PC-3 (cell line): ENCODE measurements around the gene C1QL4. TPM values are rescaled to one million over a fixed set of nuclear protein-coding genes. Genes with fewer than 3 reads are reported as not detected.

Experiments
- ATAC-seq: fragments of 200-7000 bp; cut with Tn5 transposase; 2 replicates; pipeline ENCODE4 v1.9.1; 2020; ENCODE audit warnings: mild to moderate bottlenecking, moderate library complexity
- BruUV-seq: library from RNA; stranded (reverse); fragments of 400-500 nt; replicated peaks from 2 replicates; lab custom pipeline; 2021; lab: Mats Ljungman, UMichigan
- CTCF ChIA-PET: fragments of 300-600 bp; sonication (Branson Sonifier 250); formaldehyde crosslinking; loops from one replicate; lab custom pipeline; 2022; ENCODE audit warnings: antibody characterized with exemption; lab: Charles Lee
- POLR2A ChIA-PET: fragments of 300-600 bp; sonication (Branson Sonifier 250); formaldehyde crosslinking; loops from one replicate; lab custom pipeline; 2022; ENCODE audit warnings: antibody characterized with exemption; ENCODE audit not compliant: unreplicated experiment; lab: Charles Lee
- DNase-seq: peaks from one replicate; pipeline ENCODE4 v3.0.0-alpha.2; 2015
- H2AFZ ChIP-seq: fragments of 300-600 bp; sonication (generic); 2 replicates; pipeline ENCODE4 v1.6.0; 2016; ENCODE audit warnings: antibody characterized with exemption, low read length
- H3F3A ChIP-seq: fragments of 300-600 bp; sonication (generic); one replicate; pipeline ENCODE4 v1.6.0; 2017; ENCODE audit warnings: antibody characterized with exemption, low read length, control low read depth, mild to moderate bottlenecking; ENCODE audit not compliant: unreplicated experiment
- H3K27ac ChIP-seq: fragments of 300-600 bp; sonication (generic); 2 replicates; pipeline ENCODE4 v1.5.1; 2016; ENCODE audit warnings: mild to moderate bottlenecking, low read length
- H3K27me3 ChIP-seq: fragments of 300-600 bp; sonication (generic); 2 replicates; pipeline ENCODE4 v1.6.1; 2016; ENCODE audit warnings: low read length, mixed read lengths
- H3K36me3 ChIP-seq: fragments of 300-600 bp; sonication (generic); 2 replicates; pipeline ENCODE4 v1.6.1; 2016; ENCODE audit warnings: low read depth, mixed run types, low read length, mixed read lengths
- H3K4me1 ChIP-seq: fragments of 300-600 bp; sonication (generic); 2 replicates; pipeline ENCODE4 v1.5.1; 2016; ENCODE audit warnings: low read length; ENCODE audit not compliant: insufficient read depth
- H3K4me2 ChIP-seq: fragments of 300-600 bp; sonication (generic); 2 replicates; pipeline ENCODE4 v1.6.0; 2016; ENCODE audit warnings: low read length
- H3K4me3 ChIP-seq: fragments of 300-600 bp; sonication (generic); 2 replicates; pipeline ENCODE4 v1.5.1; 2016; ENCODE audit warnings: mild to moderate bottlenecking, low read length, mixed read lengths
- H3K79me2 ChIP-seq: fragments of 300-600 bp; sonication (generic); 2 replicates; pipeline ENCODE4 v1.6.1; 2017; ENCODE audit warnings: low read length, mixed read lengths
- H3K9ac ChIP-seq: fragments of 300-600 bp; sonication (generic); 2 replicates; pipeline ENCODE4 v1.6.0; 2016; ENCODE audit warnings: mild to moderate bottlenecking, low read length
- H3K9me2 ChIP-seq: fragments of 300-600 bp; sonication (generic); replicated peaks from 2 replicates; pipeline ENCODE4 v1.6.1; 2016; ENCODE audit warnings: mixed run types, low read length, mixed read lengths
- H3K9me3 ChIP-seq: fragments of 300-600 bp; sonication (generic); 2 replicates; pipeline ENCODE4 v1.6.1; 2016; ENCODE audit warnings: low read length, mixed read lengths
- H4K20me1 ChIP-seq: fragments of 300-600 bp; sonication (generic); 2 replicates; pipeline ENCODE4 v1.6.1; 2016; ENCODE audit warnings: low read length, mixed read lengths
- EZH2 ChIP-seq: fragments of 300-600 bp; sonication (generic); IDR thresholded peaks from one replicate; pipeline ENCODE4 v1.6.1; 2017; ENCODE audit warnings: antibody characterized with exemption, mild to moderate bottlenecking, low read length; ENCODE audit not compliant: unreplicated experiment
- EZH2phosphoT487 ChIP-seq: fragments of 300-600 bp; sonication (generic); IDR thresholded peaks from 2 replicates; pipeline ENCODE4 v1.6.1; 2018; ENCODE audit warnings: mild to moderate bottlenecking, antibody characterized with exemption, low read length, borderline replicate concordance
- intact Hi-C: fragments of 100-400 bp; cut with micrococcal nuclease; formaldehyde crosslinking; loops from 2 replicates; pipeline ENCODE4 v1.9.0; 2023
- total RNA-seq: library from RNA; depleted of rRNA; stranded (reverse); fragments of >200 nt; gene quantifications from 2 replicates; pipeline ENCODE4 v1.2.3, GENCODE V29; 2014
- TF ChIP-seq, protein P1 (sequence below): fragments of 300-600 bp; sonication (generic); conservative IDR thresholded peaks from 2 replicates; pipeline ENCODE4 v1.5.1; 2017; ENCODE audit warnings: antibody characterized with exemption, low read depth, mild to moderate bottlenecking, low read length

The C1QL4 gene
- total RNA-seq, 1 experiment from 2014 or later: 5.3 TPM

DNA sequence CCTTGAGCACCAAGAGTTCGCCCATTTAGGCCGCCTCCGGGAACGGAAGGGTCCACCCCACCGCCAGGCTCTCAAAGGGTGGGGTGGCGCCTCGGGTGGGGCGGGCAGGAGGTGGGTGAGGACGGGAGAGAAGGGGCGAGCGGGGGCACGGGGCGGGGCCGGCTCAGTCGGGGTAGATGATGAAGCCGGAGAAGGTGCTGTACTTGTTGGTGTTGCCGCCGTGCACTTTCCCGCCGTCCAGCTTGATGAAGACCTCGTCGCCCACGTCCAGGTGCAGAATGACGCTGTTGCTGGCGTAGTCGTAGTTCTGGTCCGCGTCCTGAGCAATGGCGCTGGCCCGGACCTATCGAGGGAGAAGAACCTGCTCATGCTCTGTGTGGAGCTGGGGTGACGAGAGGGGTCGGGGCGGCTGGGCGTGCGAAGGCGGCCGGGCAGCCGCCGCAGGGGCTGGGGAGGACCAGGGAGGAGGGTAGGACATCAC lies 4.1 kb downstream of the C1QL4 start:
- Histone ChIP-seq H3K9ac (no peak overlapping the region), H3K9me2 (no peaks in the 10 kb centered on the region), H3K27me3 (no peaks in the 10 kb centered on the region), H3K4me1 (no peaks in the 10 kb centered on the region), H3K4me3 (no peak overlapping the region), H3F3A (no peaks in the 10 kb centered on the region), H3K79me2 (no peaks in the 10 kb centered on the region), H3K36me3 (peaks cover 6% of the 10 kb centered on the region; the same call in 1 of the 2 replicates), H3K4me2 (no peak overlapping the region), H2AFZ (no peak overlapping the region), H3K9me3 (no peaks in the 10 kb centered on the region), H3K27ac (no peak overlapping the region), H4K20me1 (no peaks in the 10 kb centered on the region)
- ChIA-PET CTCF (interaction anchor here (1.8 to 2.0 kb wide), 2 partner anchors 15 to 182 kb away, joined by 16 to 21 read pairs; partner anchors contain the start of gene DNAJC22), POLR2A (no interaction called here)
- TF ChIP-seq EZH2 (no peak), EZH2phosphoT487 (no peak)
- TF ChIP-seq, protein P1, sequence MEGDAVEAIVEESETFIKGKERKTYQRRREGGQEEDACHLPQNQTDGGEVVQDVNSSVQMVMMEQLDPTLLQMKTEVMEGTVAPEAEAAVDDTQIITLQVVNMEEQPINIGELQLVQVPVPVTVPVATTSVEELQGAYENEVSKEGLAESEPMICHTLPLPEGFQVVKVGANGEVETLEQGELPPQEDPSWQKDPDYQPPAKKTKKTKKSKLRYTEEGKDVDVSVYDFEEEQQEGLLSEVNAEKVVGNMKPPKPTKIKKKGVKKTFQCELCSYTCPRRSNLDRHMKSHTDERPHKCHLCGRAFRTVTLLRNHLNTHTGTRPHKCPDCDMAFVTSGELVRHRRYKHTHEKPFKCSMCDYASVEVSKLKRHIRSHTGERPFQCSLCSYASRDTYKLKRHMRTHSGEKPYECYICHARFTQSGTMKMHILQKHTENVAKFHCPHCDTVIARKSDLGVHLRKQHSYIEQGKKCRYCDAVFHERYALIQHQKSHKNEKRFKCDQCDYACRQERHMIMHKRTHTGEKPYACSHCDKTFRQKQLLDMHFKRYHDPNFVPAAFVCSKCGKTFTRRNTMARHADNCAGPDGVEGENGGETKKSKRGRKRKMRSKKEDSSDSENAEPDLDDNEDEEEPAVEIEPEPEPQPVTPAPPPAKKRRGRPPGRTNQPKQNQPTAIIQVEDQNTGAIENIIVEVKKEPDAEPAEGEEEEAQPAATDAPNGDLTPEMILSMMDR: no peak
- ATAC-seq: no peak
- intact Hi-C loops: no loop called here
- DNase-seq: no peak
- no TSS peak for BruUV-seq

DNA sequence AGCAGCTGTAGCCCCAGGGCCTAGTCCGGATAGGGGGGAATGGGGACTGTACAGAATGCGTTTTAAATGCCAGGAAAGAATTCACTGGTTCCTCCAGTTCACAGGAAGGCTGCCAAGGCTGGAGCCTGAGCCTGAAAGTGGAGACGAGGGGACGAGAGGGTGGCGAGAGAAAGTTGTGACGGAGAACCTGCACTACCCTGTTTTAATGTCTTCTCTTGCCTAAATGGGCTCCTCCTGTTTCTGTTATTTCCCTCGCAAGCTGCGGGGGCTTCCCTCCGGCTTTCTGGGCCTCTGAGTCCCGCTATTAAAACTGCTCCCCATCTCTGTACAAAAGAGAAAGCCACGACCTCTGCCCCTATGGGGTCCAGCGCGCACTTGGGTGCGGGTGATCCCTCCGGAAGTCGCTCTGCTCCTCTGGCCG lies 4.5 kb downstream of the C1QL4 start:
- Histone ChIP-seq H3K27me3 (no peaks in the 10 kb centered on the region), H3K9me2 (no peaks in the 10 kb centered on the region), H3K36me3 (peaks cover 6% of the 10 kb centered on the region), H3K79me2 (no peaks in the 10 kb centered on the region), H3F3A (no peaks in the 10 kb centered on the region), H3K27ac (no peak overlapping the region), H3K9me3 (no peaks in the 10 kb centered on the region), H3K4me2 (no peak overlapping the region), H3K9ac (no peak overlapping the region), H4K20me1 (no peaks in the 10 kb centered on the region), H2AFZ (no peak overlapping the region), H3K4me3 (no peak overlapping the region), H3K4me1 (no peaks in the 10 kb centered on the region)
- ATAC-seq (no peak), DNase-seq (no peak)
- POLR2A ChIA-PET: no interaction called here
- CTCF ChIA-PET: interaction anchor here (0.6 to 2.0 kb wide), 6 partner anchors 10 to 248 kb away, joined by 3 to 23 read pairs (median 15); partner anchors contain the start of genes DNAJC22 and TROAP
- no TSS peak for BruUV-seq
- intact Hi-C loops: no loop called here
- TF ChIP-seq EZH2phosphoT487: no peak

DNA sequence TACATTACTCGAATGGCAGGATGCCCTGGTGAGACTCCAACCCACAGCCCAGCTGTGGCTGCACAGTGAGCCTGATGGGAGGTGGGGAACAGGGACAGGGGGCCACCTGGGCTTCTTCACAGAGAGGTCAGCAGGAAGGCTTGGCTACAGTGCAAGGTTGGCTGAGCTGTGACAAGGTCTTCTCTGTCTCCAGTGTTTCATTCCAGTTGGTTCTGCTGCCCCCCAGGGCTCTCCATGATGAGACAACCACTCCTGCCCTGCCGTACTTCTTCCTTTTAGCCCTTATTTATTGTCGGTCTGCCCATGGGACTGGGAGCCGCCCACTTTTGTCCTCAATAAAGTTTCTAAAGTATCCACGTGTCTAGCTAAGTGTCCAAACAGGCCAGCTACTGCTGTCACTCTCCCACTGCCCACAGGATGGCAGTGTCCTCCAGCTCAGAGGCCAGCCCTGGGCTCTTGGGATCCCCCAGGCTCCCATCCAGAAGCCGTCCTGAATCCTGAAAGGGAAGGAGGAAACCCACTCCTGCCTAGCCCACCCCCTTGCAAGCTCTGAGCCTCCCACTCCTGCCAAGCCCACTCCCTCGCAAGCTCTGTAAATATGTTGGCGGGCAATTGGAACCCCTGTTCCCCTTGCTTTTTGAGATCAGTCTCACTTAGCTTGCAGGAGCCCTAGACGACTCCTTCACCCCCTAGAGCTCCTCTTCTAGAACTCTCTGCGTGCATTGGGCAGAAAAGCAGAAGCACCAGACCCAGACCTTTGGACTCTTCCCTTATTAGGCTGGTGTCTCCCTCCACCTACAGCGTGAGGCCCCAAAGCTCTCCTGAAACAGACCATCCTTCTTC lies 5.4 kb downstream of the C1QL4 start:
- TF ChIP-seq, protein P1: peak; percentile 88
- TF ChIP-seq EZH2 (no peak), EZH2phosphoT487 (no peak)
- CTCF ChIA-PET: interaction anchor here (0.6 to 2.0 kb wide), 14 partner anchors 9 to 284 kb away, joined by 3 to 23 read pairs (median 7); partner anchors contain the start of genes DNAJC22, SPATS2 and TROAP
- Histone ChIP-seq H3K36me3 (peaks cover 14% of the 10 kb centered on the region), H3K9ac (no peak overlapping the region), H3K79me2 (no peaks in the 10 kb centered on the region), H3K9me3 (no peaks in the 10 kb centered on the region), H3K27me3 (no peaks in the 10 kb centered on the region), H4K20me1 (no peaks in the 10 kb centered on the region), H3K4me1 (no peaks in the 10 kb centered on the region), H3K27ac (no peak overlapping the region), H3K4me2 (no peak overlapping the region), H3K4me3 (no peak overlapping the region), H3K9me2 (no peaks in the 10 kb centered on the region), H2AFZ (no peak overlapping the region), H3F3A (no peaks in the 10 kb centered on the region)
- ATAC-seq: peak; percentile 90
- peak; percentile 66 for DNase-seq
- intact Hi-C loops: loop anchor here (1.0 kb wide), 2 partner anchors 183 to 222 kb away; no protein-coding TSS in a partner anchor
- POLR2A ChIA-PET: interaction anchor here (0.6 to 1.0 kb wide), 2 partner anchors 9 to 49 kb away, joined by 3 to 5 read pairs; partner anchors contain the start of gene TROAP
- BruUV-seq: no TSS peak
